ENCODE data around the gene C2CD5.
"Not testable (repeated sequence)": the region's sequence is repeated elsewhere in the genome, so short reads cannot be mapped to it uniquely, and the experiment has no call there.

C2CD5 gene

DNA sequence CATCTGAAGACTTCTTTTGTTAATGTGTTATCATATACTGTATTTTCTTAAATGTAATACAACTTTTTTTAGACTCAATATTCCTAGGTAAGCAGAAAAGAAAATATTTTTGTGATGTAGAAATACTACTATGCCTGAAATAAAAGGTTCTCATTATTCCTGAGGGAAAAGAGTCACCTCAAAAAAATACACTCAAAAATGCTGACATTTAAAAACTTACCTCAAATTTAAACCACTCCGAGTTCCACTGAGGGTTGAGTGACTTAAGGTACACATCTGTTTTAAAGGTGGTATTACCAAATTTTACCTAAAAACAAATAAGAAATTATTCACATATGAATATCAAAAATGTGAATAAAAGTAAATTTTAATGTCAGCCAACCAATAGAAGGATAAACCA, 9.3 kb downstream of the C2CD5 start:
- no peak for DNase-seq

DNA sequence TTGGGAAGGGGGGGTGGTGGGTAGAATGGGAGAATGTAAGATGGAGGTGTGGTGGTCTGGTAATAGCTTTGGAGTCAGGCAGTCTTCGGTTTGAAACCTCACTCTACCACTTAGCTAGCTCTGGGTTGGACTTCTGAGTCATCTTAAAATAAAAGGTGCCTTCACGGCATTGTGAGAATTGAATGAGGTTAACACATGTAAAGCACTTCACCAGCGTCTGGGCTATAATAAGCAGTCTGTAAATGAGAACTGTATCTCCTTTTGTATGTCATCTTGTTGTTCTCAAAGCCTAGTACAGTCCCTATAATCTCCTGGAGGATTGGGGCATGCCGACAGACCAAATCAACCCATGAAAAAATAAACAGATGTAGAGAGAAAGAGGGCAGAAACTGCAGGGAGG, 11.2 kb downstream of the C2CD5 start:
- no peak for DNase-seq

DNA sequence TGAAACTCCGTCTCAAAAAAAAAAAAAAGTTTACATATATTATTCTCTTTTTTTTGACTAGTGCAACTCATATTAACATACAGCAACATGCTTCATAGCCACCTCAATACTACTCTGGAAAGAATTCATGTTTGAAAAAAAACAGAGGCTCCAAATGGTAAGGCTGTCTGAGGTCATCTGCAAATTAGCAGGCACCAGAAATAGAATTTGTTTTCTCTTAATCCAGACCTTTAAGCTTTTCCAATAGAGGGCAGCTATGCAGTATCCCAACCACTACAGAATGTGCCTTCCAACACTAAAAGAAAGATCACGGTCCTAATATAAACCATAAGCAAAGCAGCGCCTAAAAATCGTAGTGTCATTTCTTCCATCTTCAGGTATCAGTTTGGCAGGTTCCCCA, 12.0 kb downstream of the C2CD5 start:
- no peak for DNase-seq

DNA sequence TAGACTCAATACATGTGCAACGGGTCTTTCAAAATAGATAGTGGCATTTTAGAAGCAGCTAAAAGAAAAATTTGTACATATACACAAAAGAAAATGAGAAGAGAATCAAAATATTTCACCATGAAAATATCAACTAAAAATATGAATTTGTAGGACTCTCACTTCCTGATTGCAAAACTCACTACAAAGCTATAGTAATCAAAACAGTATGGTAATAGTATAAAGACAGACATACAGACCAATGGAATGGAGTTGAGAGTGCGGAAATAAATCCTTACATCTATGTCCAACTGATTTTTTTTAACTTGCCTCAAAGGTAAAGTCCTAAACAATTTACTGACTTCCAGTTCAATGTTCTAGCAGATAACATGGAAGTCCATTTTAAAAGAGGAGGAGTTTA, 13.1 kb downstream of the C2CD5 start:
- no peak for DNase-seq

DNA sequence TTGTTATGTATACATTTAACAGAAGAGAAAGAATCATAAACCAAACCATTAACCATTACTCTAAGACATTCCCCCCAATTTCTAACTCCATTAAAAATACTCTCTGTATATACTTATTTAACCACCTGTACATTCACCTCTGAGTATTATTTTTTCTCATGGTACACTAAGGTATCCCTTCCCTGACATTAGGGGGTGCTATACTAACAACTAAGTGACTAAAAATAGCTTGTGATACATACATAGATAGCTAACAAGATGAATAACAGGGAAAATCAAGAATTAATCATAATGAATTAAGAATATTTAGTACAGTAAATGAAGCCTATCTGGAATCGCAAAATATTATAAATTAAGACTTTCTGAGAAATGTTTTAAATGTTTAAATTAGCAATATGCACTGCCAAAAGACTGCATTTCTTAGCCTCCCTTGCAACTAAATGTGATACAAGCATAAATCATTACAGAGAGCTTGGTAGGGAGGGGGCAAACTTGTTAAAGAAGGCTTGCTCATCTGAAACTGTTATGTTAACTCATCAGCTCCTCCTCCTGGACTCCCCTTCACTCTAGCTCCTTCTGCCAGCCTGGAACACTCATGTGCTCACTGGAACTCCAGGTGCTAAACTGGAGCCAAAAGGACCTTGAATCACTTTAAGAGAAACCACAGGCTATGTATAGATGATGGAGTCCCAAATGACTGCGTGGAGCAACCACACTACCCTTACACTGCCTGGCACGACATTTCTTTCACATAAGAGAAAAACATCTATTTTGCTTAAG, 14.9 kb downstream of the C2CD5 start:
- DNase-seq, result no peak

DNA sequence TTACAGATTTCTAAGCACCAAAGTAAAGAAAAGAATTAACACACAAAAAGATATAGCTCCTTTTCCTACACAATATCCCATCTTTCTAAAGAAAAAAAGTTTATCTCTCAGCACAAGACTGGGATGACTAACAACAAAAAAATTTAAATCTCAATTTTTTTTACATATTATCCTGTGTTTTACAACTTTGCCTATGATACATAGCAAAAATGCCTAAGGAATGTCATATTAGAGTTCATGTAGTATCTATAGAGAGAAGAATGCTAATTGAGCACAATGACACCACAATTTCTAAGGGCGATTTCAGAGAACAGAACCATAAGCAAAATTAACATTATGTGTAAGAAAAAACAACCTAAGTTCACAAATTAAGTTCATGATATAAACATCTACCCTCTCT, 16.3 kb downstream of the C2CD5 start:
- DNase-seq, result no peak

DNA sequence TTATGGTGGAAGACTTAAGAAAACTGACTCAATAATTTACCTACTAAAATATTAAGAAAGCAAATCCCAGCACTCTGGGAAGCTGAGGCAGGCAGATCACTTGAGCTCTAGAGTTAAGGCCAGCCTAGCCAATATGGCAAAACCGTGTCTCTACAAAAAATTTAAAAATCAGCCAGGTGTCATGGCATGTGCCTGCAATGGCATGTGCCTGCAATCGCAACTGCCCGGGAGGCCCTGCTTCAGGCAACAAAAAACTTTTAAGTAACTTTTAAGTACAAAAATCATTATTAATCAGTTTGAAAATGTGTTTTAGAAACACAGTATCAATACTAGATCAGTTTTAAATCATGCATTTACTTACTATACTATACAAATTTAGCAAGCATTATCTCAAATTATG, 17.5 kb downstream of the C2CD5 start:
- no peak for DNase-seq

DNA sequence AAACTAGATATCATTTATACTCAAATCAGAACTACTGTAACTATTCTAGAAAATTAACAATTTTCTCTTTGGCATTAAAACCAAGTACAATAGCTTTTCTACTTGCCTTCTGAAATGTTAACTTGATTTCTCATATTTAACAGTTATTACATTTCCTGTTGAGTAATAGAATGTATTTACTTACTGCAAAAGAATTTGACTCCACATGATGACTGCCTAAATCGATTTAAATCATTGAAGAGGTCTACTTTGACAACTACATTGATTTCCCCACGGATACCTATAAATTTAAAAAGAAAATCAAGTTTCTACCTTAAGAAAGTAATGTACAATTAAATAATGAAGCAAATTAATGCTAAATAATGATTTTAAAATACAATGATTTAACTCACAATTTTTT, 18.9 kb downstream of the C2CD5 start:
- no peak for DNase-seq

DNA sequence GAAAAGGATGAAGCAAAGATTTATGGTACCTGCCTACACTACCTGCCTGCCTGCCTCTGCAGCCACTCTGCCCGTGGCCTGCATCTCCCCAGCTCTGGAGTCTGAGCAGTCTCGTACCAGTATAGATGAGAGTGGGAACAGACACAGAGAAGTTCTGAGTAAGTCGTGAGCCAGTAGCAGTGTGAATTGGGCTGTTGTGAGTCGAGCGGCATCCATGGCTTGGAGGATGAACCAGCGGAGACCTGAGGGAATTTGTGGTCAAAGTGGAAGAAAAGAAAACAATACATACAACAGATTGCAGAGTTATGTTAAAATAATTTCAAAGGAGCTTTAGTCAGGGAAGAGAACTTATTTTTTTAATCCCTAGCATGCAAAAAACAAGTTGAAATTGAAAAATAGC, 25.3 kb downstream of the C2CD5 start:
- no peak for DNase-seq

DNA sequence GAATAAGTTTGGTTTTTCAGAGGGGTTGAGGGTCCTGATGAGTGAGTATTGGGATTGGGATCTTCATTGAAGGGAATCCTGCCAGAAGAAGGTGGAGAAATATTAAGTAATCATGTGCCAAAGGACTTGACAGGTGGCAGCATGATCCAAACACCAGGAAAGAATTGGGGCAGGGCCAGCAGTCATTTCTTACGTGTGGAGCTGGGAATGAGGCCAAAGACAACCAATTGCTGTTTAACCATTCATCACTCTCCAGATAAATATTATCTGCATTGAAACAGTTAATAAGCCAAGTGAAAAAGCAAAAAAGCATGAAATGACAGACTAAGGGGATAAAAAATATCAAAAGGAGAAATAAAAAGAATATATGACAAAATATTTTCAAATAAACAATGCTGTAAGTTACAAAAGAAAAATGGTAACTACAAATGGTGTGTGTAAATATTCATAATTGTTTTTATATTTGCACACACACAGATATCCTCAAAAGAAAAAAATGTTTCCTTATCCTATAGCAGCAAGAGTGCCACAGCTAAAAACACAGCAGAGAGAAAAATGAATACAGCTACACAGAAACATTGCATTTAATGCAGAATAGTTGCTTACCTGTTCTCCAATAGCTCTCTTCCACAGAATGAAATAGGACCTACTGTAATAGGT, 26.2 kb downstream of the C2CD5 start:
- no peak for DNase-seq

DNA sequence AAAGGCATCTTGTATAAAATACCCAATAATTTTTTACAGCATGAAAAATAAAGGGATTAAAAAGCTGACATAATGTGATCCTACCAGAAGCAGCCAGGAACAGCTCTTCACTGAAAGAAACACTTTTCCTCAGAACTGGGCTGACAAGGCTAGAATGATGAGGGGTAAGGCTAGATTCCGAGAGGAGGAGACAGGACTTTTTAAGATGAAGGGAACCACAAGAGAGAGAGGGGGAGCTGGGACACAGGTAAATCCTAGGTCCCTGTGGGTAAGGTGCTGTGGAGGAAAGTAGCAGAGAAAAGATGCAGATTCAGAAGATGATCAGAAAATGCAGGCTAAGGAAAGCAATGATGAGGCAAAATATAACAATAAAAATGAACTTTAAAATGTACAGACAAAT, 29.5 kb downstream of the C2CD5 start:
- no peak for DNase-seq

DNA sequence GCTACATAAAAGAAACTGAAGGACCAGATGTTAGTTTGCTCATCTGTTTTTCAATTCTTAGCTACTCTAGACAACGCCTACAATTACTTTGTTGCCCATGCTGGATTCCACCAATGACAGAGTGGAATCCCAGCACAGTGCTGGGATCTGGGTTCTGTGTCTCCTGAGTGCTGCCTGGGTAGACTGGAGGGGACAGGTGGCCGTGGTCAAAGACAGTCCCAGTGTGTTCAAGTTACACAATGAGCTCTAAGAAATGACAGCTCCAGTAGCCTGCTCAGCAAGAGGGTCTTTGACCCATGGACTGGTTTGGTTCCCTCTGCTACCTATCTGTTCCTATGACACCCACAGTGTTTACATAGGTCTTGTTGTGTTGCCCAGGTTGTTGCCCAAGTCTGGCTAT, 38.5 kb downstream of the C2CD5 start:
- DNase-seq, result no peak

DNA sequence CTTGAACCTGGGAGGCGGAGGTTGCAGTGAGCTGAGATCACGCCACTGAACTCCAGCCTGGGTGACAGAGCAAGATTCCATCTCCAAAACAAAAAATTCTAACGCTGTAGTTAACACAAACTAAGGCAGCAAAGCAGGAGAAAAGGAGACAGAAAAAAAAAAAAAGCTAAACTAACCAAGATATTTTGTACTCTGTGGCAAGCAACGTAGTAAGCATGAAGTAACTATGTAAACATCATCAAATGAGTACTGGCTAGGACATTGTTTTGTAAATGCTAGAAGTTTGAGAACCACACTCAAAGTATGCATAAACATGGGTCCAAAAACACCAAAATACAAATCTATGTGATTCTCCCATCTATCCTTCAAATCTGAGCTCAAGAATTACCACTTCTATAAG, 44.2 kb downstream of the C2CD5 start:
- no peak for DNase-seq

DNA sequence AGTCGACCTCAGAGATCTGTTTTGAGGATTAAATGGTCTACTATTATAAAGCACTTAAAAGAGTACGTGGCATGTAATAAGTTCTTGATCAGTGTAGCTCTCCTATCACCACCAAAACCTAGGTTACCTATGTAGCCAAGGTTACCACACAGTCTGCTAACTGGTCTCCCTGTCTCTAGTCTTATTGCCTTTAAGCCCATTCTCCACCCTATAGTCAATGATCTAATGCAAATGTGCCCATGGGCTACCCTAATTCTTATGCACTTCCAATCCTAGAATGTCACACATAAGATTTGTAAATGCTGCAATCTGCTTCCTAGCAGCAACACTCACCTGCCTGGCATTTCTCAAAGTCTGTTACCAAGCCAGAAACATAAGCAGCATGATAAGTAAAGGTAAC, 44.9 kb downstream of the C2CD5 start:
- DNase-seq, result no peak

DNA sequence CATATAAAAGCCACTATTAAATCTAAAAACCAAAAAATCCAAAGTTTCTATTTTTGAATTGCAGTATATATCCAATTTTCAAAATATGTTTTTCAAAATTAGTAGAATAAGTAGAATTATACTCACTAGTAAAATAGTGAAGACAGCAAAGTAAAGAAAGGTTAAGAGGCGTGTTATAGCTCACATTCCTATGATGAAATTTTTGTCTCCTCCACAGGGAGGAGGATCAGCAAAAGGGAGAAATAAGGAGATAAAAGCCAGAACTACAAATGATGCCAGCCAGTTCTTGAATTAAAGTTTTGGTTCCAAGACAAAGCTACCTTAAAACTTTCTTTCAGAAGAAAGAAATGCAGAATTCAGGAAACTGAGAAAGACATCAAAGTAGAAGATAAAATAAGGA, 50.0 kb downstream of the C2CD5 start:
- DNase-seq, result no peak

DNA sequence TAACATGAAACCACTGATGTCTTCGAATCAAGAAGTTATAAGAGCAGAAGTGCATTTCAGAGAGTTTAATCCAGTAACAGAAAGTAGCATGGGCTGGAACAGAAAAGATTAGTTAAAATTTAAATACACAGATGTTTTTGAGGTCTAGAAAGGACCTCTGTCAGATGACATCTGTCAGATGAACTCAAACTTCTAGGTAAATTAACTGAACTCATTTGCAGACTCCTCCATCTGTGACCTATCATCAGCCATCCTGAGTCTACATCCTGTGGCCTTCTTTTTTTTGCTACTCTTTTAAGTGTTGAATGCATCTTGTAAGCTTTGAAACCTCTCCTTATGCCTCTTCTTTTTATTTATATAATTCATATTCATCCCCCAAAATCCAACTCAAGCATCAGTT, 53.3 kb downstream of the C2CD5 start:
- DNase-seq, result no peak

DNA sequence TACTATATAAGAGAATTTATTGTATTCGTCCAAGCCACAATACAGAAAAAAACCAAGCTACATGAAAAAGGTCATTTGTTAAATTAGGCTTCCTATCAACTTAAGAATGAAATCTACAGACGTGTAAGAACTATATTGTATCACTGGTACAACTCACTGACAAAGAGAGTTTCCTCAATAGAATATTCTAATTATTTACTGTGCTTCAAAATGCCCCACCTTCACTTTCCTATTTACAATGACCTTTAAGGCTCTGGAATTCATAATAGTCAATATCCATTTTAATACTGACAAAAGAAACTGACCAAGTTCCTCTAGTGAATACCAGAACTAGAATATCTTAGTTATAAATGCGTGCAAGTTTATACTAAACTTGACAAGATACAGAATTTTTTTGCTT, 55.9 kb downstream of the C2CD5 start:
- no peak for DNase-seq

DNA sequence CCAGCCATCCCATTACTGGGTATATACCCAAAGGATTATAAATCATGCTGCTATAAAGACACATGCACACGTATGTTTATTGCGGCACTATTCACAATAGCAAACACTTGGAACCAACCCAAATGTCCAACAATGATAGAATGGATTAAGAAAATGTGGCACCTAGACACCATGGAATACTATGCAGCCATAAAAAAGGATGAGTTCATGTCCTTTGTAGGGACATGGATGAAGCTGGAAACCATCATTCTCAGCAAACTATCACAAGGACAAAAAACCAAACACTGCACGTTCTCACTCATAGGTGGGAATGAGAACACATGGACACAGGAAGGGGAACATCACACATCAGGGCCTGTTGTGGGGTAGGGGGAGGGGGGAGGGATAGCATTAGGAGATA, 56.7 kb downstream of the C2CD5 start:
- DNase-seq, result not testable (repeated sequence)

DNA sequence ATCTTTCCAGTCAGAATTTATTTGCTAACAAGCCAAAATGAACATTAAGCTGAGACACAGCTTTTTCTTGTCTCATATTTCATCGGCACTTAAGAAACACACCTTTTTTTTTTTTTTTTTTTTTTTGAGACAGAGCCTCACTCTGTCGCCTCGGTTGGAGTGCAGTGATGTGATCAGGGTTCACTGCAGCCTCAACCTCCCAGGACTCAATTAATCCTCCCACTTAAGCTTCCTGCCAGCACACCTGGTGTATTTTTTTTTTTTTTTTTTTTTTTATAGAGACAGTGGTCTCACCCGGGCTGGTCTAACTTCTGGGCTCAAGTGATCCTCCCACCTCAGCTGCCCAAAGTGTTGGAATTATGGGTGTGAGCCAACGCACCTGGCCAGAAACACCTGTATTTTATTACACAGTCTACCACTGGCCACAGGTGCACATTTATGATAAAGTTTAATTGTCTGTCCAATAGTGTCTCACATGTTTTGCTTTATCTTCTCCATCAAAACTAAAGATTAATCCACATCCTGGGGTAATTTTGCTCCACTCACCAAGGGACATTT, 62.7 kb downstream of the C2CD5 start:
- no peak for DNase-seq

DNA sequence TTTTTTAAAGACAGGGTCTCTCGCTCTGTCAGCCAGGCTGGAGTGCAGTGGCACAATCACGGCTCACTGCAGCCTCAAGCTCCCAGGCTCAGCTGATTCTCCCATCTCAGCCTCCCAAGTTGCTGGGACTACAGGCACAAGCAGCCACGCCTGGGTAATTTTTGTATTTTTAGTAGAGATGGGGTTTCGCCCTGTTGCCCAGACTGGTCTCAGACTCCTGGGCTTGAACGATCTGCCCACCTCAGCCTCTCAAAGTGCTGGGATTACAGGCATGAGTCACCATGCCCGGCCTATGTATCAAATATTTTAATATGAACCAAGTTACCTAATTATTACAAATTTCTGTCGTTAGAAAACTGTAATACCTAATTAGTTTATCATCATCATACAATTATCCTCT, 63.5 kb downstream of the C2CD5 start:
- not testable (repeated sequence) for DNase-seq

DNA sequence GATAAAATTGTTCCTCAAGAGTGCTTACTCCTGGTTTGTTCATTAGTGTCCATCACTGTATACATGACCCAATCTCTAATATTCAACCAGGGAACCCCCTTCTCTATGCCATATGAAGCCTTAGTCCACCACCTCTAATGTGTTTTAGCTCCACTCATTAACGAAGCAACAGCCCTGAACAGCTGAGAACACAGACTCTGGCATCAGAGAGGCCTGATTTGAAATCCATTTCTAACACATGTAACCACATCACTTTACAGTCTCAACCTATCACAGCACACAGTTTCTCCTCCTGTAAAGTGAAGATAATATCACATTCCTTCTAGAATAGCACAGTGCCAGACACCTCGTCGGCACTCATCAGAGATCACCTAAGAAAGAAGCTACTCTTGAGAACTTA, 64.3 kb downstream of the C2CD5 start:
- DNase-seq, result no peak

DNA sequence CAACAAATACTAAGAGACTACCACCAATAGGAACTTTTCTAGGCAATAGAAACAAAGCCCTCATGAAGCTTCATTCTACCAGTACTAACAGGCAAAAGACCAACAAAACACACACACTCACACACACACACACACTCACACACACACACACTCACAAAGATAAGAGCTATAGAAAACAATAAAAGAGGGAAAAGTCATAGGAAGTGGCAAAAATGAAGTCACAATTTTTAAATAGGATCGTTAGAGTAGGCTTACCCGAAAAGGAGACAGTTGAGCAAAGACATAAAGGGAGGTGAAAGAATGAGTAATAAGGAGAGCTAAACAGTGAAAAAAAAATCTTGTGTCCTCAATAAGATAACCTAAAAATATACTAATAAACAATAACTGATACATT, 66.5 kb downstream of the C2CD5 start:
- DNase-seq, result no peak

DNA sequence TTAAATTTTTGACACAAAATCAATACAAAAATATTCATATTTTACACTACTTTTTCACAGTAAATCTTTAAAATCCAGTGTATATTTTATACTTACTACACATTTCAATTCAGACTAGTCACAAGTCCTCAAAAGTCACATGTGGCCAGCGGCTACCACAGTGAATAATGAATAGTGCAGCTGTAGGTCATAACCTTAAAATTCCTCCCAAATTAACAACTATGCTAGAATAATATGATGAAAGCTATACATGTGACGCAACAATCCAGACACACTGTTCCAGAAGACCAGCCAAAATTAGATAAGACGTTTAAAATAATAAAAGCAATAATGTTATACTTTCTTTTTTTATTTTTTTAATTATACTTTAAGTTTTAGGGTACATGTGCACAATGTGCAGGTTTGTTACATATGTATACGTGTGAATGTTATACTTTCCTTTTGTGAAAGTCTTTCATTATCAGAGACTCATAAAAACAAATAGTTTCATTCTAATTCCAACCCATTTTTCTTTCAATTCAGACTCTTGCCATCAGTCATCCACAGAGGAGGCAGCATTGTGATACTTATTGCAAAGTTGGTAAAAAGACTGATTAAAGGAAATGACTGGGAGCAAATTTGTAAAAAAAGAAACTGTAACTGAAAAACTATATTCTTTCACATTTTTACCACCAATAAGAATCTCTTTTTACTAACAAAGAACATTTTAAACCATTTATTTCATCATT, 67.0 kb downstream of the C2CD5 start:
- DNase-seq, result no peak

DNA sequence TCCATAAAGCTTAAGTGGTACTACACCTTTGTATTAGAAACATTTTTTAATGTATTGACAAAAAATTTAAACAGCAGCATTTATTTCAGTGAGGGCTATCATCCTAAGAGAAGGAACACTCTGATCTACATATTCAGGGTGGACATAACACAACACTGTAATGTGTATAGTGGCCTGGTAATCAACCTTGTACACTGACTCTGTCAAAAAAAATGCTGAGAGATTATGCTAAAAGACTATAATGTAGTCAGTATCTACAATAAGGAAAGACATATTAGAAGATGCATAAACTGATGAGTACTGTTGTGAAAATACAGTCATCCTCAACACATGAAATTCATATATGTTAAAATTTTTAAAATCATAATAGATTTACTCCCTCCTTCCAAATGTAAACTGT, 68.2 kb downstream of the C2CD5 start:
- DNase-seq, result no peak

Measured in activated CD8-positive, alpha-beta memory T cell treated with anti-CD3 and anti-CD28 coated beads for 24 hours (primary cell).